Naive thymus-derived CD8-positive, alpha-beta T cell (primary cell): ENCODE measurements around the gene SH3GLB1. TPM values are rescaled to one million over a fixed set of nuclear protein-coding genes. Genes with fewer than 3 reads are reported as not detected.
A peak's percentile ranks its signal among the peaks of the same experiment; 100 is the strongest.

Experiments used
- ATAC-seq, 2 donors: fragments of 150-1000 bp; cut with Tn5 transposase in 1 of 2; sonication (Bioruptor Pico), chemical (Tn5 transposase) in 1 of 2; 1 replicate in 1 of 2; 2 replicates in 1 of 2; pipeline ENCODE4 v1.10.0; 2021; ENCODE audit warnings: mild to moderate bottlenecking in 2 of 2, moderate library complexity in 2 of 2
- POLR2A ChIA-PET: fragments of 350-600 bp; sonication (Branson Sonifier 250); formaldehyde crosslinking; loops from one replicate; lab custom pipeline; 2021; ENCODE audit warnings: antibody characterized with exemption; lab: Charles Lee
- DNase-seq, 10 donors: peaks; one replicate each; pipeline versions ENCODE4 v3.0.0 to v3.0.0-alpha.2; 2020 to 2022
- H3K27ac Mint-ChIP-seq, 10 donors: one replicate each; pipeline ENCODE4 v1.8.0; 2020 to 2022; ENCODE audit warnings: mild to moderate bottlenecking in 10 of 10, mixed read lengths in 10 of 10, moderate library complexity in 4 of 10, inconsistent platforms in 1 of 10
- H3K27me3 Mint-ChIP-seq, 5 donors: one replicate each; pipeline ENCODE4 v1.8.0; 2021 to 2022; ENCODE audit warnings: mixed read lengths in 5 of 5
- H3K36me3 Mint-ChIP-seq, 3 donors: one replicate each; pipeline ENCODE4 v1.8.0; 2020 to 2022; ENCODE audit warnings: mixed read lengths in 3 of 3, mild to moderate bottlenecking in 2 of 3, inconsistent platforms in 1 of 3
- H3K4me1 Mint-ChIP-seq, 4 donors: one replicate each; pipeline ENCODE4 v1.8.0; 2021 to 2022; ENCODE audit warnings: mixed read lengths in 4 of 4
- H3K4me3 Mint-ChIP-seq, 10 donors: one replicate each; pipeline ENCODE4 v1.8.0; 2020 to 2022; ENCODE audit warnings: mild to moderate bottlenecking in 10 of 10, mixed read lengths in 10 of 10, moderate library complexity in 6 of 10, inconsistent platforms in 1 of 10
- H3K9me3 Mint-ChIP-seq, 9 donors: one replicate each; pipeline ENCODE4 v1.8.0; 2020 to 2022; ENCODE audit warnings: mixed read lengths in 9 of 9, mild to moderate bottlenecking in 3 of 9, inconsistent platforms in 1 of 9, moderate library complexity in 1 of 9
- polyA plus RNA-seq, 3 donors: library from polyadenylated mRNA; unstranded; fragments of 300-500 nt; fragmentation: Illumina TruSeq; gene quantifications; one replicate each; pipeline ENCODE4 v1.2.3, GENCODE V29; 2021
- total RNA-seq, 8 experiments: library from RNA in 2 of 8; stranded (reverse) in 2 of 8; gene quantifications; one replicate each; pipeline ENCODE4 v1.2.3 and lab custom pipeline; 2021 to 2026

SH3GLB1 gene
- total and polyA plus RNA-seq, 5 experiments from 2014 or later = 21.5 to 50.0 (median 29.8) TPM

GRCh38 chr1:86762336-86762735 is 58.0 kb downstream of the SH3GLB1 start:
- POLR2A ChIA-PET = no interaction called here
- H3K27me3 Mint-ChIP-seq = peaks cover 0 to 29% (median 9%) of the 10 kb centered on the region in 5 donors
- peaks cover 2 to 17% (median 9%) of the 10 kb centered on the region in 9 donors for H3K9me3 Mint-ChIP-seq
- DNase-seq (no peak), ATAC-seq (no peak)
- no peaks in the 10 kb centered on the region for H3K4me1 Mint-ChIP-seq
- no peak overlapping the region for H3K27ac Mint-ChIP-seq
- peaks cover 0 to 16% (median 1%) of the 10 kb centered on the region in 3 donors for H3K36me3 Mint-ChIP-seq
- no peak overlapping the region for H3K4me3 Mint-ChIP-seq

GRCh38 chr1:86764523-86764922 is 60.1 kb downstream of the SH3GLB1 start:
- Mint-ChIP-seq H3K9me3 (peaks cover 0 to 20% (median 13%) of the 10 kb centered on the region in 9 donors), H3K27ac (no peak overlapping the region), H3K27me3 (peaks cover 0 to 16% (median 6%) of the 10 kb centered on the region in 5 donors), H3K4me1 (no peaks in the 10 kb centered on the region), H3K36me3 (peaks cover 0 to 18% (median 1%) of the 10 kb centered on the region in 3 donors), H3K4me3 (no peak overlapping the region)
- DNase-seq (no peak), ATAC-seq (no peak)
- POLR2A ChIA-PET = no interaction called here

GRCh38 chr1:86765073-86765472 is 60.7 kb downstream of the SH3GLB1 start:
- no peak overlapping the region for H3K4me3 Mint-ChIP-seq
- POLR2A ChIA-PET = no interaction called here

GRCh38 chr1:86765674-86766073 is 61.3 kb downstream of the SH3GLB1 start:
- Mint-ChIP-seq H3K4me3 (no peak overlapping the region), H3K4me1 (no peaks in the 10 kb centered on the region), H3K27me3 (peaks cover 0 to 16% (median 4%) of the 10 kb centered on the region in 5 donors), H3K9me3 (peaks cover 0 to 11% (median 7%) of the 10 kb centered on the region in 9 donors), H3K36me3 (peaks cover 0 to 13% (median 1%) of the 10 kb centered on the region in 3 donors), H3K27ac (no peak overlapping the region)
- POLR2A ChIA-PET = no interaction called here
- DNase-seq (no peak), ATAC-seq (no peak)

More at GRCh38 chr1:86765073-86765472, 60.7 kb downstream of the SH3GLB1 start:
- Mint-ChIP-seq H3K27ac (no peak overlapping the region), H3K36me3 (peaks cover 0 to 15% (median 1%) of the 10 kb centered on the region in 3 donors), H3K9me3 (peaks cover 0 to 14% (median 11%) of the 10 kb centered on the region in 9 donors), H3K4me1 (no peaks in the 10 kb centered on the region), H3K27me3 (peaks cover 0 to 16% (median 4%) of the 10 kb centered on the region in 5 donors)
- ATAC-seq (no peak), DNase-seq (no peak)

- peaks cover 0 to 11% (median 7%) of the 10 kb centered on the region in 9 donors for H3K9me3 Mint-ChIP-seq
- ATAC-seq (no peak), DNase-seq (no peak)
- peaks cover 0 to 4% (median 2%) of the 10 kb centered on the region in 4 donors for H3K4me1 Mint-ChIP-seq
- H3K36me3 Mint-ChIP-seq = peaks cover 0 to 13% (median 0%) of the 10 kb centered on the region in 3 donors
- no peak overlapping the region for H3K4me3 Mint-ChIP-seq
- H3K27ac Mint-ChIP-seq = no peak overlapping the region
- POLR2A ChIA-PET = no interaction called here
- H3K27me3 Mint-ChIP-seq = no peaks in the 10 kb centered on the region
Observed at GRCh38 chr1:86768554-86768953, 64.2 kb downstream of the SH3GLB1 start.

- H3K4me3 Mint-ChIP-seq = no peak overlapping the region
- no peak for DNase-seq
- no peak for ATAC-seq
- POLR2A ChIA-PET = no interaction called here
- peaks cover 0 to 11% (median 7%) of the 10 kb centered on the region in 9 donors for H3K9me3 Mint-ChIP-seq
- H3K4me1 Mint-ChIP-seq = peaks cover 0 to 9% (median 6%) of the 10 kb centered on the region in 4 donors
- no peak overlapping the region for H3K27ac Mint-ChIP-seq
- H3K36me3 Mint-ChIP-seq = peaks cover 0 to 13% (median 0%) of the 10 kb centered on the region in 3 donors
- H3K27me3 Mint-ChIP-seq = no peaks in the 10 kb centered on the region
Observed at GRCh38 chr1:86769065-86769464, 64.7 kb downstream of the SH3GLB1 start.

GRCh38 chr1:86773341-86774288 is 69.2 kb downstream of the SH3GLB1 start:
- no peaks in the 10 kb centered on the region for H3K36me3 Mint-ChIP-seq
- ATAC-seq (no peak), DNase-seq (no peak)
- H3K27me3 Mint-ChIP-seq = no peaks in the 10 kb centered on the region
- peak overlapping the region in 5 of 10 donors; percentile 2 to 29 (median 10) for H3K27ac Mint-ChIP-seq
- H3K4me3 Mint-ChIP-seq = peak overlapping the region in 1 of 10 donors; percentile 27
- H3K4me1 Mint-ChIP-seq = peaks cover 0 to 17% (median 10%) of the 10 kb centered on the region in 4 donors
- POLR2A ChIA-PET = no interaction called here
- no peaks in the 10 kb centered on the region for H3K9me3 Mint-ChIP-seq

GRCh38 chr1:86774305-86775295 is 70.2 kb downstream of the SH3GLB1 start:
- Mint-ChIP-seq H3K4me3 (peak overlapping the region in 1 of 10 donors; percentile 27), H3K4me1 (peaks cover 0 to 17% (median 10%) of the 10 kb centered on the region in 4 donors), H3K27me3 (no peaks in the 10 kb centered on the region), H3K9me3 (no peaks in the 10 kb centered on the region), H3K36me3 (no peaks in the 10 kb centered on the region), H3K27ac (peak overlapping the region in 5 of 10 donors; percentile 2 to 29 (median 10))
- POLR2A ChIA-PET = no interaction called here
- DNase-seq = peak in 1 of 10 donors; percentile 7
- peak in 1 of 2 donors; percentile 54 for ATAC-seq

- POLR2A ChIA-PET = no interaction called here
- Mint-ChIP-seq H3K9me3 (no peaks in the 10 kb centered on the region), H3K4me1 (peaks cover 0 to 17% (median 10%) of the 10 kb centered on the region in 4 donors), H3K36me3 (no peaks in the 10 kb centered on the region), H3K27me3 (no peaks in the 10 kb centered on the region), H3K27ac (peak overlapping the region in 1 of 10 donors; percentile 14), H3K4me3 (no peak overlapping the region)
- ATAC-seq (no peak), DNase-seq (no peak)
Observed at GRCh38 chr1:86775395-86775794, 71.0 kb downstream of the SH3GLB1 start.

- ATAC-seq = no peak
- no peak overlapping the region for H3K27ac Mint-ChIP-seq
- peaks cover 0 to 4% (median 0%) of the 10 kb centered on the region in 9 donors for H3K9me3 Mint-ChIP-seq
- POLR2A ChIA-PET = interaction anchor here (0.7 kb wide), 1 partner anchor 211 kb away, joined by 3 read pairs; no protein-coding TSS in a partner anchor
- no peaks in the 10 kb centered on the region for H3K27me3 Mint-ChIP-seq
- no peak for DNase-seq
- no peak overlapping the region for H3K4me3 Mint-ChIP-seq
- peaks cover 0 to 17% (median 10%) of the 10 kb centered on the region in 4 donors for H3K4me1 Mint-ChIP-seq
- H3K36me3 Mint-ChIP-seq = peaks cover 0 to 5% (median 0%) of the 10 kb centered on the region in 3 donors
Observed at GRCh38 chr1:86776108-86776507, 71.7 kb downstream of the SH3GLB1 start.

- Mint-ChIP-seq H3K4me3 (no peak overlapping the region), H3K27me3 (no peaks in the 10 kb centered on the region), H3K27ac (no peak overlapping the region), H3K36me3 (peaks cover 0 to 13% (median 10%) of the 10 kb centered on the region in 3 donors), H3K4me1 (peaks cover 0 to 12% (median 7%) of the 10 kb centered on the region in 4 donors), H3K9me3 (peaks cover 0 to 9% (median 6%) of the 10 kb centered on the region in 9 donors)
- DNase-seq = no peak
- no peak for ATAC-seq
- POLR2A ChIA-PET = no interaction called here
Observed at GRCh38 chr1:86778569-86779239, 74.3 kb downstream of the SH3GLB1 start.
